Parathyroid adenoma (tissue), 2 donors: ENCODE data around the gene SPPL2C.

Source experiments
- H2AFZ ChIP-seq: fragments of 300-600 bp; sonication (generic); one replicate; pipeline ENCODE4 v1.7.0; 2017; ENCODE audit warnings: antibody characterized with exemption, mild to moderate bottlenecking
- H3K27ac ChIP-seq: fragments of 300-600 bp; sonication (generic); one replicate; pipeline ENCODE4 v1.7.0; 2017
- H3K27me3 ChIP-seq: fragments of 300-600 bp; sonication (generic); one replicate; pipeline ENCODE4 v1.7.0; 2017; ENCODE audit warnings: low read length; ENCODE audit not compliant: control insufficient read depth, insufficient read depth
- H3K36me3 ChIP-seq: fragments of 300-600 bp; sonication (generic); one replicate; pipeline ENCODE4 v1.7.0; 2017; ENCODE audit warnings: low read length; ENCODE audit not compliant: control insufficient read depth, insufficient read depth
- H3K4me1 ChIP-seq: fragments of 300-600 bp; sonication (generic); one replicate; pipeline ENCODE4 v1.7.0; 2017; ENCODE audit warnings: control low read depth
- H3K4me2 ChIP-seq: fragments of 300-600 bp; sonication (generic); one replicate; pipeline ENCODE4 v1.7.0; 2017; ENCODE audit warnings: low read length
- H3K4me3 ChIP-seq: fragments of 300-600 bp; sonication (generic); one replicate; pipeline ENCODE4 v1.7.0; 2017; ENCODE audit warnings: low read depth, low read length
- H3K79me2 ChIP-seq: fragments of 300-600 bp; sonication (generic); one replicate; pipeline ENCODE4 v1.7.0; 2017; ENCODE audit warnings: control low read depth
- H3K9ac ChIP-seq: fragments of 300-600 bp; sonication (generic); one replicate; pipeline ENCODE4 v1.7.0; 2017; ENCODE audit warnings: mild to moderate bottlenecking
- H3K9me3 ChIP-seq: fragments of 300-600 bp; sonication (generic); one replicate; pipeline ENCODE4 v1.7.0; 2017; ENCODE audit warnings: low read length; ENCODE audit not compliant: control insufficient read depth
- CTCF ChIP-seq: fragments of 300-600 bp; sonication (generic); IDR thresholded peaks from one replicate; pipeline ENCODE4 v1.7.0; 2017; ENCODE audit warnings: antibody characterized with exemption, mild to moderate bottlenecking
- donor health status: primary hyperparathyroidism.

SPPL2C gene

GRCh38 chr17:45838751-45839295 lies 5.9 kb upstream of the SPPL2C start:
- H3K4me3 ChIP-seq, result no peak overlapping the region
- no peaks in the 10 kb centered on the region for H3K36me3 ChIP-seq
- no peak overlapping the region for H2AFZ ChIP-seq
- no peak overlapping the region for H3K9ac ChIP-seq
- H3K9me3 ChIP-seq, result no peaks in the 10 kb centered on the region
- H3K4me1 ChIP-seq, result no peaks in the 10 kb centered on the region
- no peak overlapping the region for H3K4me2 ChIP-seq
- no peak overlapping the region for H3K27ac ChIP-seq
- H3K27me3 ChIP-seq, result no peaks in the 10 kb centered on the region
- no peaks in the 10 kb centered on the region for H3K79me2 ChIP-seq
- TF ChIP-seq CTCF, result no peak

- Histone ChIP-seq H3K36me3 (no peaks in the 10 kb centered on the region), H3K9me3 (no peaks in the 10 kb centered on the region), H3K4me2 (no peak overlapping the region), H3K9ac (no peak overlapping the region), H3K27ac (no peak overlapping the region), H3K4me1 (no peaks in the 10 kb centered on the region), H3K4me3 (no peak overlapping the region), H3K79me2 (no peaks in the 10 kb centered on the region), H2AFZ (no peak overlapping the region), H3K27me3 (no peaks in the 10 kb centered on the region)
- TF ChIP-seq CTCF, result no peak
These were observed 5.2 kb upstream of the SPPL2C start for GRCh38 chr17:45839442-45839841.

GRCh38 chr17:45841186-45841585 lies 3.5 kb upstream of the SPPL2C start:
- no peak overlapping the region for H2AFZ ChIP-seq
- no peaks in the 10 kb centered on the region for H3K36me3 ChIP-seq
- no peak for TF ChIP-seq CTCF
- no peaks in the 10 kb centered on the region for H3K4me1 ChIP-seq
- H3K9me3 ChIP-seq, result no peaks in the 10 kb centered on the region
- no peaks in the 10 kb centered on the region for H3K79me2 ChIP-seq
- no peaks in the 10 kb centered on the region for H3K27me3 ChIP-seq
- H3K4me2 ChIP-seq, result no peak overlapping the region
- no peak overlapping the region for H3K4me3 ChIP-seq
- no peak overlapping the region for H3K9ac ChIP-seq
- H3K27ac ChIP-seq, result no peak overlapping the region

DNA sequence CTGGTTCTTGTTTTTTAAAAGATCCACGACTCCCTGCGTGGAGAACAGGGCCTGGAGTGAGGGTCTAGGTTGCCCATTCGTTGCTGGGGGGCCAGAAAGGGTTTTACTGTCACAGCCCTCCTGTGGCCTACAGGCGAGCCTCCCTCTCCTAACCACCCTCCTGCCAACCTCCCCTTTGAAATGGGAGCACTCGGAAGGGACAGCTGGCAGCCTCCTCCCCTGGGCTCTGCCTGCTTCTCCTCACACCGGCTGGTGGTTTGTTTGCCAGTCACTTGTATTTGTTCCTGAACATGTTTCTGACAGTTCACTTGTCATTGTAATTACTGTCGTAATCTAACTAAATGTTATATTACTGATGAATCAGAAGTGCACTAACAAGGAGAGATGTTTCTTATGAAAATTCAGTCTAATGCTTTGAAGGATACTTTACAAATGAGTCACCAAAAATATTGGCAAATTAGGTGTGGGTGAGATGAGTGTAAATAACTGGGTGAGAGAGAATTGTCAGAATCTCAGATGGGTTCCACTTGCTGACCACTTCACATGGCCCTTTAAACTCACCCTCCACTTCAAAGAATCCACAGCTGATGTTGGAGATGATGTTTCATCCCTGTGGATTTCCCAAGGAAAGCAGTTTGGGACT lies 2.7 kb upstream of the SPPL2C start:
- Histone ChIP-seq H3K27ac (no peak overlapping the region), H2AFZ (no peak overlapping the region)
- TF ChIP-seq CTCF, result no peak

DNA sequence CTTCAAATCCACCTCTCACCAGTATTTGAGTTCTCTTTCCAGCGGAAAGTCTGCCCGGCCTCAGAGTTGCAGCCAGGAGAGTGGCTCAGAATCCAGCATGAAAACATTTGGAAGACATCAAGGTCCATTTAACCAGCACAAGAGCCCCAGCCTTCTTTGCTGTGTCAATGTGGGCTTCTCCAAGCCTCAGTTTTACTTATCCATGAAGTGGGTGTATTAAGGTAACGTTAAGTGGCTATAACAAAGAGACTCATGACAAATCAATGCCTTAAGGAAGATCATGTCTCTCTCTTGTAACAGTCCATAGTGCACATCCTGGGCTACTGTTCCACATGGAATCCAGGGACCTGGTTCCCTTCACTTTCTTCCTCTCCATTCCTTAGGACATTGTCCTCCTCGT lies 959 bp upstream of the SPPL2C start:
- Histone ChIP-seq H3K4me3 (no peak overlapping the region), H3K27me3 (no peaks in the 10 kb centered on the region), H3K4me2 (no peak overlapping the region), H3K27ac (no peak overlapping the region), H2AFZ (no peak overlapping the region), H3K9ac (no peak overlapping the region), H3K4me1 (no peaks in the 10 kb centered on the region), H3K79me2 (no peaks in the 10 kb centered on the region), H3K9me3 (no peaks in the 10 kb centered on the region), H3K36me3 (no peaks in the 10 kb centered on the region)
- no peak for TF ChIP-seq CTCF

More for the DNA sequence above, 2.7 kb upstream of the SPPL2C start:
- Histone ChIP-seq H3K9me3 (no peaks in the 10 kb centered on the region), H3K4me1 (no peaks in the 10 kb centered on the region), H3K36me3 (no peaks in the 10 kb centered on the region), H3K27me3 (no peaks in the 10 kb centered on the region), H3K4me3 (no peak overlapping the region), H3K4me2 (no peak overlapping the region), H3K79me2 (no peaks in the 10 kb centered on the region), H3K9ac (no peak overlapping the region)
